T-helper 1 cell (primary cell): Measurements from ENCODE around the gene SMCO1.
"Not testable (repeated sequence)": the region's sequence is repeated elsewhere in the genome, so short reads cannot be mapped to it uniquely, and the experiment has no call there.

Experiments used
- DNase-seq, 5 donors: peaks; one replicate each; pipeline ENCODE4 v3.0.0-alpha.2; 2012 to 2020

Gene SMCO1

DNA sequence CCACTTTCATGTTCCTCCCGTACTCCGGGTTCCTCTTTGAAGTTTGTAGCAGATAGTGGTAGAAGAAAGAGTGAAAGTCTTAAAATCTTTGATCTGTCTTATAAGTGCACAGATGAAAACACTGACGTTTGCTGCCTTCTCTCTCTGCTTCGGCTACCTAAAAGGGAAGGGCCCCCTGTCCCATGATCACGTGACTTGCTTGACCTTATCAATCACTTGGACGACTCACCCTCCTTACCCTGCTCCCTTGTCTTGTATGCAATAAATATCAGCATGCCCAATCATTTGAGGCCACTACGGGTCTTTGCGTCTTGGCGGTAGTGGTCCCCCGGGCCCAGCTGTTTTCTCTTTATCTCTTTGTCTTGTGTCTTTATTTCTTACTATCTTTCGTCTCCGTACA lies 6.1 kb upstream of the SMCO1 start:
- not testable (repeated sequence) for DNase-seq

DNA sequence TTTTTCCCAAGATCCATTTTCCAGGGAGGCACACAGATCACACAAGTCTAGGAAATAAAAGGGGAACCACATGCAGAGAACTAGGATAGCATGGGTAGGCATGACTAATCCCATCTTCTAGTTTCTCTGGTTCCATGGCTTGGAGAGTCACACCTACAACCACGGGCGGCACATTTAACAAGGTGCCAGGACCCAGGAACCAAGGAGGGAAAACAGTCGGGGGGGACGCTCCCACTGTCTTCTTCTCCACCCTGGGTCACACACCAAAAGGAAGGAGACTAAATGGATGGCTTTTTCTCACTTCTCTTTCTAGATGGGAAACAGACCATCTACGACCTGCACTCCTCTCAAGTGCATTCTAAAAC lies 4.6 kb upstream of the SMCO1 start:
- peak in 1 of 5 donors; percentile 10 for DNase-seq

DNA sequence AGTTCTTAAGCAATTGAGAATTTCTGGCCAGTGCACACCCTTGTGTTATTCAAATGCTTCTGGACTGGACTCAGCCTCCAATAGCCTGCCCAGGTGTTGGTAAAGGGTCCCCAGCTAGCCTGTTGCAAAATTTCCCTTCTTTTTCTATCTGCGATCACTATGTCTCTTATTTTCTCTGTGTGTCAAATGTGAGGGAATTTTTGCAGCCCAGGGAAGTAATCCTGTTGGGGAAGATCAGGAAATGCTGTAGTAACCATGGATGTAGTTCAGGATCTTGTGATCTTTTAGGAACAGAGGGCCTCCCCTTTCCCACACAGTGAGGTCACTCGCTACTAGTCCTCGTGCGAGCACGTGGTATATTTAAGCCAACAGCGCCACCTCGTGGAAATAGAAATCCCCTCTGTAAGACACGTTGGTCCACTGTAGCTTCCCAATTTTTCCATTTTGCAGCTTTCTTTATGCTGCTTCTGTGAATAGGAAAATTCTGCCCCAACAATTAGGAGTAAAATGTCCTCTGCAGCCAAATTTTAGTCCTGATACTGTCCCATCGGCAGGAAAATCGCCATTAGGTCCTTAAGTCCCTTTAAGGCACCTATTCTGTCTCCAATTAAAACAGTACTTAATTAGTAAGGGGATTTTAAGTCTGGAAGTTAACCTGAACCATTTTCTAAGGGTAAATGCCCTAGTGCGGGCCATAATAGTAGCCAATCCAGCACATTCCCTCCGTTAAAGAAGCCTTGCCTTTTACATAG lies 4.0 kb upstream of the SMCO1 start:
- peak in 4 of 5 donors; percentile 31 to 56 (median 48) for DNase-seq

DNA sequence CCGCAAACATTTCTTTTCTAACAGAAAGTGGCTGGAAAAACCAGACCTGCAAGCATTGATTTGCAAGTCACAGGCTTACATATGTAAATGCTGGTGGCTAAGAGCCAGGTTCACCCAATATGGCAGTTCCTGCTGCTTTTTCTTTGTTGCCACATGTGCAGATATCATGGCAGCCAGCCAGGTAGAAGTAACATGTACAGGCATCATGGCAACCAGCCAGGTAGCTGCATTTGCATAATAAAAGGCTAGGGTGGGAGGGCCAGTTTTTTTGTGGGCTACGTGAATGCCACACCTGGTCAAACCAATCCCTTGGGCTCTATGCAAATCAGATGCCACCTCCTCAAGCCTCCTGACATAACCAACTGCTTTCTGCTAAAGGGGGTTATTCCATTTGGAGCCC lies 2.8 kb upstream of the SMCO1 start:
- no peak for DNase-seq

DNA sequence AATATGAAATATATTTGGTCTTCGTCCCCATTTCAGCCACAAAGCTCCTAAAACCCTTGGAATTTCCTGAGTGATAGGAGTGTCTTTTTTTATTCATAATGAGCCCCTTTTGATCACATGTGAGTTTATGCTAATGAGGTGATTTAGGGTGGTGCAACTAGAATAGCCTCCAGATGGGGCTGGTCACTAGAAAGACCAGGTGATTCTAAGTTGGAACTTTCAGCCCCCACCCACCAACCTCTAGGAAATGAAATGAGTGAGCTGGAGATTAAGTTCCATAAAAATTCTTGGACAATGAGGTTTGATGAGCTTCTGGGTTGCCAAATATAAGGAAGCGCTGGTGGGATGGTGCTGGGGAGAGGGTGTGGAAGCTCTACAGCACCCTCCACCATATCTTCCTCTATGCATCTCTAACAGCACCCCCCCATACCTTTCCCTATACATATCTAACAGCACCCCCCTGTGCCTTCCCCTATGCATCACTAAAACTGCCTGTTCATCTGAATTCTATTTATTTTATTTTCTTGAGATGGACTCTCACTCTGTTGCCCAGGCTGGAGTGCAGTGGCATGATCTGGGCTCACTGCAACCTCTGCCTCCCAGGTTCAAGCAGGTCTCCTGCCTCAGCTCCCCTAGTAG lies 2.1 kb upstream of the SMCO1 start:
- DNase-seq = no peak

DNA sequence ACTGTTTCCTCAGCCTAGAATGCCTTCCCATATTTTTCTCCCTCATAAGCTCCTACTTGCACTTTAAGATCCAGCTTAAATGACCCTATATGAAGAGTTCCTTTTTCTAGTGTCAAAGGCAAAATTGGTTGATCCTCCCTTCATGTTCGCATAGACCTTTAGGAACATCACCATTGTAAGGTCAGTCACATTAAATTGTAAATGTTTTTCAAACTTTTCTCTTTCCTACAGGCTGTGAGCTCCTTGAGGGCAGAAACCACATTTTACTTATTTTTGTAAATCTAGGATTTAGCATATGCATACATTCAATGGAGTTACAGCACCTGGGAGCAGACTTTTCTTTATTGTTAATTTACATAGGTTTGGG lies 813 bp downstream of the SMCO1 start:
- no peak for DNase-seq

DNA sequence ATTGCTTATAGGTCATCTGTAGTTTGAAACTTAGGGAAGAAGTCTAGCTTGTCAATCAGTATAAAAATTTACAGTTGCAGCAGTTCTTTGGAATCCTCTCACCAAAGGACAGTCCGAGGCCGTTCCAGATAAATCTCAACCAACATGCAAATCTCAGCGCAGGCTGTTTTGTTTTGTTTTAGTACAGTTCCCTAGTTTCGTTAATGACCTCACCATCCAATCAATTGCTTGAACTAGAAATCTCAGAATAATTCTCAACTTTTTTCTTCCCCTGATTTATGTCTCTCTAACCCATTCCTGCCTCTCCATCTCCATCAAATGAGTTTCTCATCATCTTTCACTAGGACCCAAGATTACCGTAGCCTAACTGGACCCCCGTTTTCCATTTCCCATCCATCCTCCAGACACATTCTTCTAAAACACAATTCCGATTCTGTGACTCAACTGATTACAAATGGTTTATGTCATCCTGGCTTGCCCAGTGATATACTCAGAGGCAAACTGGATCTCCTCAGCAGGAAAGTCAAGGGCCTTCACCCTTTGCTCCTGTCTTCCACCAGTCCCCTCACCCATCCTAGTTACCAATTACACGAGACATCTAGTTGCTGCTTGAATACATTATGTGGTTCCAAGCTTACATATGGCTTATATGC lies 1.3 kb downstream of the SMCO1 start:
- no peak for DNase-seq

DNA sequence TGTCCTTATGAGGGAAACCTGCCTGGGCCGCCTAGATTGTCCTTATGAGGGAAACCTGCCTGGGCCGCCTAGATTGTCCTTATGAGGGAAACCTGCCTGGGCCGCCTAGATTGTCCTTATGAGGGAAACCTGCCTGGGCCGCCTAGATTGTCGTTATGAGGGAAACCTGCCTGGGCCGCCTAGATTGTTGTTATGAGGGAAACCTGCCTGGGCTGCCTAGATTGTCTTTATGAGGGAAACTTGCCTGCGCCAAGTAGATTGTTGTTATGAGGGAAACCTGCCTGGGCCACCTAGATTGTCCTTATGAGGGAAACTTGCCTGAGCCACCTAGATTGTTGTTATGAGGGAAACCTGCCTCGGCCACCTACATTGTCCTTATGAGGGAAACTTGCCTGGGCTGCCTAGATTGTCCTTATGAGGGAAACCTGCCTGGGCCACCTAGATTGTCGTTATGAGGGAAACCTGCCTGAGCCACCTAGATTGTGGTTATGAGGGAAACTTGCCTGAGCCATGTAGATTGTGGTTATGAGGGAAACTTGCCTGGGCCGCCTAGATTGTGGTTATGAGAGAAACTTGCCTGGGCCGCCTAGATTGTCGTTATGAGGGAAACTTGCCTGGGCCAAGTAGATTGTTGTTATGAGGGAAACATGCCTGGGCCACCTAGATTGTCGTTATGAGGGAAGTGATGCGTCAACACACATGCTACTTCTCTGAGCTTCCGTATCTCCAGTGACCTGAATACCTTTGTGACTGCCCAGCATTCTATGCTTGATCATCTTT lies 3.3 kb downstream of the SMCO1 start:
- DNase-seq = not testable (repeated sequence)

DNA sequence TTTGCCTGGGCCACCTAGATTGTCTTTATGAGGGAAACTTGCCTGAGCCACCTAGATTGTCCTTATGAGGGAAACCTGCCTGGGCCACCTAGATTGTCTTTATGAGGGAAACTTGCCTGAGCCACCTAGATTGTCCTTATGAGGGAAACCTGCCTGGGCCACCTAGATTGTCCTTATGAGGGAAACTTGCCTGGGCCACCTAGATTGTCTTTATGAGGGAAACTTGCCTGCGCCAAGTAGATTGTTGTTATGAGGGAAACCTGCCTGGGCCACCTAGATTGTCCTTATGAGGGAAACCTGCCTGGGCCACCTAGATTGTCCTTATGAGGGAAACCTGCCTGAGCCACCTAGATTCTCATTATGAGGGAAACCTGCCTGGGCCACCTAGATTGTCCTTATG lies 4.0 kb downstream of the SMCO1 start:
- not testable (repeated sequence) for DNase-seq

DNA sequence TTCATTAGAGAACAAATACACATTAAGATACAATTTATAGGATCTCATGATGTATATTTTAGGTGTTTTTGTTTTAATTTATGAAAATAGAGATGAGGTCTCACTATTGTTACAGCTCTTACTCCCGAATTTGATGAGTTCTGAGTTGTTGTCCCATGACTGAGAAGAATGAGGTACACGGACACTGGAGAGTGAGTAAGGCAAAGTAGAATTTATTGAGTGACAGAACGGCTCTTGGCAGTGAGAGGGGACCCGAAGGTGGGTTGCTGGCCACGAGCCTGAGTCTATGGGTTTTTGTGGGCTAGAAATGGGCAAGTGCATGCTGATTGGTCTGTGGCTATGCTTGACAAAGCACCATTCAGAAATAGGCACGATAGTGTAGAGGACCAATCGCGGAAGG lies 8.5 kb downstream of the SMCO1 start:
- no peak for DNase-seq

DNA sequence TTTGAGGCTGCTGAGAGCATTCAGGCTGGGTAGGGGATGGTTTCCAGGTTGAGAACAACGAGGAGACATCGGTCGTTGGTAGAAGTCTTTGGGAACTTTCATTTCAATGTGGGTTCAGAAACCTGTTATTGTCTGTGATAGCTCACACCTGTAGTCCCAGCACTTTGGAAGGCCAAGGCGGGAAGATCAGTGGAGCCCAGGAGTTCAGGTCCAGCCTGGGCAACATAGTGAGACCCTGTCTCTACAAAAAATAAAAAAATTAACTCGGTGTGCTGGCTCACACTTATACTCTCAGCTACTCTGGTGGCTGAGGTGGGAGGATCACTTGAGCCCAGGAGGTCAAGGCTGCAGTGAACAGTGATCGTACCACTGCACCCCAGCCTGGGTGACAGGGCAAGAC lies 10.6 kb downstream of the SMCO1 start:
- DNase-seq = no peak

DNA sequence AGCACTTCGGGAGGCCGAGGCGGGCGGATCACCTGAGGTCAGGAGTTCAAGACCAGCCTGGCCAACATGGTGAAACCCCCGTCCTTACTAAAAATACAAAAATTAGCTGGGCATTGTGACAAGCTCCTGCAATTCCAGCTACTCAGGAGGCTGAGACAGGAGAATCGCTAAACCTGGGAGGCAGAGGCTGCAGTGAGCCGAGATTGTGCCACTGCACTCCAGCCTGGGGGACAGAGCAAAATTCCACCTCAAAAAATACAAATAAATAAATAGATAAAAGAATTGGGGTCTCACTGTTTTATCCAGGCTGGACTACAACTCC lies 11.1 kb downstream of the SMCO1 start:
- not testable (repeated sequence) for DNase-seq

DNA sequence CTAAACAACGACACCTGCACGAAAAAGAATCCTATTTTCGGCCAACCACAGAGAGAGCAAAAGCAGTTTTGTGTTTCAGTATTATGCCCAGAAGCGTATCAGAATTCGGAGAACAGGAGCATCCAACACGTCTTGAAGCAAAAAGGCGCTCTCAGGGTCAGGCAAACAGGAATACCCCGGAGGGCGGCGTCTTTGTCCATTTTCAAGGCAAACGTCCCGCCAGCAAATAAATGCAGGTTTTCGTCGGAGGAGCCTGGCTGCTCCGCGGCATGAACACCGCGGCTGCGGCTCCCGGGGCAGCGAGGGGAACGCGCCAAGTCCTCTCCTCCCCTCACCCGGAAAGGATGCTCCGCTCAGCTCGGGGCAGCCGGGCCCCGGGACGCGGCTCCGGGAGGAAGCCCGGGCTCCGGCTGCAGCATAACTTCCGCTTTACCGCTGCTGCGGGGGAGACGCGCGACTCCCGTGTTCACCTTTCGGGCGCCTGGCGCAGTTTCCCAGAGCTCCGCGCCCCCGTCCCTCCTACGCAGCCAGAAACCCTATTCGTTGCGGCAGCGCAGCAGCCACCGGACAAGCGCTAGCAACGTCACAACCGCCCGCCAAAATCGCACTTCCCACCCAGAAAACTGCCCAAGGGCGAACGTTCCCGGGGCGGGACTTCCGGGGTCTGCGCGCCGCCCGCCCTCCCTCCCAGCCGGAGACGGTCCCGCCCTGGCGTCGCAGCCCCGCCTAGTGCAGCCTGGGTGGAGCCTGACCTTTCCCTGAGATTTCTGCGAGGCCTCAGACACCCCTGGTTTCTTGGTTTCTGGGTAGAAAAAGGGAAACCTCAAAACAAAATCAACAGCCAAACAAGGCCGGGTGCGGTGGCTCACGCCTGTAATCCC lies 11.7 kb downstream of the SMCO1 start, which contains the start of gene RNF168:
Gene RNF168 (minus strand): TSS at position 573 of the 881 bp plus-strand sequence. CDS start 595 bp downstream, outside the sequence.
- DNase-seq = peak; percentile 82 to 97 (median 84)

DNA sequence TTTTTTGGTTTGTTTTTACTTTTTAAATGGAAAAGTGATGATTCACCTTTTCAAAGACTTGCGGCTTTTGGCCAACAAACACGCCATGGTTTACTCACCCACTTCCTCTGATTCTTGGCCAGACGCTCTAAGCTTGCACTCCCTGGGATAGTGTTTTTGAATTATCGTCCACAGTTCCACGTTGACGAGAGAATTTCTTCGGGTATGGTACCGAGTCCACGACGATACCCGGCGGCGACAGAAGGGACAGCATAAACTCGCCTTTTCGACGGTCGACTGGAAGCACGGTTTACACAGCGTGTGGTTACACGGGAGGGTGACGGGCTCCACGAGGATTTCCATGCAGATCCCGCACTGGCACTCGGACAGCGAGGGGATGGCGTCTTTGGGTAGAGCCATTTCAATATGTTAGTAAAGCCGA lies 12.4 kb downstream of the SMCO1 start:
- peak; percentile 13 to 76 (median 56) for DNase-seq

DNA sequence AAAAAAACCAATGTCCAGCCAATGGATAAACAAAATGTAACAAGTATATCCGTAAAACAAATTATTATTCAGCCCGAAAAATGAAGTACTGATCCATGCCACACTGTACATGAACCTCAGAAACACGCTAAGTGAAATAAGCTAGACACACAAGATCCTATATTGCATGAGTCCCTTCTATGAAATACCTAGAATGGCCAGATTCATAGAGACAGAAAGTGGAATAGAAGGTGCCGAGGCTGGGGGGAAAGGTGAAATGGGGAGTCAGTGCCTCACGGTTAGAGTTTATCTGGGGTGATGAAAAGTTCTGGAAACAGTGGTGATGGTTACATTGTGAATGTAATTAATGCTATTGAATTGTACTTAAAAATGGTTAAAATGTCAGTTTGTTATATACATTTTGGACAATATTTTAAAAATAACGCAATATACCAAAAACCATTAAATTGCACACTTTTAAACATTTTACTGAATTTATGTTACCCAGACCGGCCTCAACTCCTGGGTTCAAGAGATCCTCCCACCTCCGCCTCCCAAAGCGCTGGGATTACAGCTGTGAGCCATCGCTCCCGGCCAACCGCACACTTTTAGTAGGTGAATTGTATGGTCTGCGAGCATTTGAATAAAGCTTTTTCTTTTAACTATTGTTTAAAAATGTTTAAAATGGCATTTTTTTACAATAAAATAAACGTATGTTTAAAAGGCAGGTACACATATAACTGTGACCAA lies 13.7 kb downstream of the SMCO1 start:
- no peak for DNase-seq

DNA sequence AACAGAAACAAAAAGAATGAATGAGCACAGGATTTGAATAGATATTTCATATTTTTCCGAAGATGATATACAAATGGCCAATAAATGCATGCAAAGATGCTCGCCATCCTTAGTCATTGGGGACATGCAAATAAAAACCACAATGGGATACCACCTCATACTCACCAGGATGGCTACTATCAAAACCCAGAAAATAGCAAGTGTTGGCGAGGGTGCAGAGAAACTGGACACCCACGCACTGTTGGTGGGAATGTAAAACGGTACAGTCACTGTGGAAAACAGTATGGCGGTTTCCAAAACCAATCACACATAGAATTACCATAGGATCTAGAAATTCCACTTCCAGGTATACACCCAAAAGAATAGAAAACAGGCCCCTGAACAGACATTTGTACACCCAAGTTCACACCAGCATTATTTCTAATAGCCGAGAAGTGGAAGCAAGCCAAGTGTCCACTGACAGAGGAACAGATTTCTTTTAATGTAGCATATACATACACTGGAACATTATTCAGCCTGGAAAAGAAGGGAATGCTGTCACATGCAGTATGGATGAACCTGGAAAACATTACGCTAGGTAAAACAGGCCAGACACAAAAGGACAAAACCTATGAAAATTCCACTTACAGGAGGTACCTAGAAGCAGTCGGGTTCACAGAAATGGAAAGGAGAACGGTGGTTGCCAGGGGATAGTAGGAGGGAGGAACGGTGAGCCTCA lies 15.2 kb downstream of the SMCO1 start:
- no peak for DNase-seq

DNA sequence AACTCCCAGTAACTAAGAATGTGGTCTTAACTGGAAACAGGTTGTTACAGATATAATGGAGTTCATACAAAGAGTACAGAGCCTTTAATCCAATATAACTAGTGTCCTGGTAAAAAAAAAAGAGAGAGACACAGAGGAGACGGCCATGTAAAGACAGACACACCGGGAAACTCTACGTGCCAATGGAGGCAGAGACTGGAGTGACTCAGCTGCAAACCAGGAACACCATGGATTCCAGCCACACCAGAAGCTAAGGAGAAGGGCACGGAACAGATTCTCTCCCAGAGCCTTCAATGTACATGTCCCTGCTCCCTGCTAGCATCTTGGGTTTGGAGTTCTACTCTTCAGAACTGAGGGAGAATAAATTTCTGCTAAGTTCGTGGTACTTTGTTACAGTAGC lies 16.1 kb downstream of the SMCO1 start:
- no peak for DNase-seq

DNA sequence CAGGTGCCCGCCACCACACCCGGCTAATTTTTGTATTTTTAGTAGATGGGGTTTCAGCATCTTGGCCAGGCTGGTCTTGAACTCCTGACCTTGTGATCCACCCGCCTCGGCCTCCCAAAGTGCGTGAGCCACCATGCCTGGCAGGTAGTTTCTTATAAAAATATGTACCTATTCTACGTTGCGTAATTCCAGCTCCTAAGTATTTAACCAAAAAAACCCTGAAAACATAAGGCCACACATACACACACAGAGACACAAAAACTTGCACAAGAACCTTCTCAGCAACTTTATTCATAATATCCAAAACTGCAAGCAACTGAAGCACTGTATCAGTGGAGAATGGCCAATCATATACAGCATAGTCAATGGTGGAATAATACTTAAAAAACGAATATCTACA lies 16.8 kb downstream of the SMCO1 start:
- DNase-seq = no peak

DNA sequence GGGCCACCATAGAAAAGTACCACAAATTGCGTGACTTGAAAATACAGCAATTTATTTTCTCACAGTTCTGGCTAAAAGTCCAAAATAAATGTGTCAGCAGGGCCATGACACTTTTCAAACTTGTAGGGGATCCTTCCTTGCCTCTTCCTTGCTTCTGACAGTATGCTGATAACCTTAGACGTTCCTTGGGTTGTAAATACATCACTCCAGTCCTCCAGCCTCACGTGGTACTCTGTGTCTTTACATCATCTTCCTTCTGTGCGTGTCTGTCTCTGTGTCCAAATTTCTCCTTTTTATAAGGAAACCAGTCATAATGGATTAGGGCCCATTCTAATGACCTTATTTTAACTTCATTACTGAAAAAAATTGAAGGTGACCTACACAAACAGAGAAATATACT lies 19.0 kb downstream of the SMCO1 start:
- no peak for DNase-seq

DNA sequence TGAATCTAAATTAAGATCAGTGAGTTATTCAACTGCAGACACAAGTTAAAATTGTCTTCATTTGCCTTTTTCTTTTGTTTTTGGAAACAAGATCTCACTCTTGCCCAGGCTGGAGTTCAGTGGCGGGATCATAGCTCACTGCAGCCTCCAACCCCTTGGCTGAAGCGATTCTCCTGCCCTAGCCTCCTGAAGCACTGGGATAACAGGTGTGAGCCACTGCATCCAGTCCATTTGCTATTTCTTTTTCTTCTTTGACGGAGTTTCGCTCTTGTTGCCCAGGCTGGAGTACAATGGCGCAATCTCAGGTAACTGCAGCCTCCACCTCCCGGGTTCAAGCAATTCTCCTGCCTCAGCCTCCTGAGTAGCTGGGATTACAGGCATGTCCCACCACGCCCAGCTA lies 21.9 kb downstream of the SMCO1 start:
- no peak for DNase-seq

DNA sequence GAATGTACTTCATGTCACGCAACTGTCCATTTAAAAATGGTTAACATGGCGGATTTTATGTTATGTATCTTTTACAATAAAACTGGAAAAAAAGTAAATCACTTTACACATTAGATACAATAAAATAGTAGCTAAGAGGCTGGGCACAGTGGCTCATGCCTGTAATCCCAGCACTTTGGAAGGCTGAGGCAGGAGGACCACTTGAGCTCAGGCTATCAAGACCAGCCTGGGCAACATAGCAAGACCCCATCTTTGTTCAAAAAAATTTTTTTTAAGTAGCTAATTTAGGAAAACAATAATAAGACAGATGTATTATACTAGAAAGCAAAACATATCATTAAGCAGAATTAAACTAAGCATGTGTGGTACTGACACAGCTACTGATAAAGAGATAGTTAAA lies 23.1 kb downstream of the SMCO1 start:
- DNase-seq = no peak
